Measurements from ENCODE around the gene THRSP.
A peak's percentile ranks its signal among the peaks of the same experiment; 100 is the strongest.
"Not testable (repeated sequence)": the region's sequence is repeated elsewhere in the genome, so short reads cannot be mapped to it uniquely, and the experiment has no call there.

The THRSP gene

GRCh38 chr11:78028423-78028822 lies 35.2 kb upstream of the THRSP start:
- H3K36me3 ChIP-seq (ENCODE audit: control insufficient read depth, insufficient read depth, low read length) = not testable (repeated sequence)

GRCh38 chr11:78030429-78031325 lies 33.0 kb upstream of the THRSP start:
- H3K4me3 ChIP-seq (ENCODE audit: extremely low read depth, insufficient read depth, low read length, poor library complexity, severe bottlenecking) = no peak overlapping the region
- no peaks in the 10 kb centered on the region for H3K9me3 ChIP-seq (ENCODE audit: control insufficient read depth, low read length)
- H3K36me3 ChIP-seq (ENCODE audit: control insufficient read depth, insufficient read depth, low read length) = no peaks in the 10 kb centered on the region
- 71 to 100% methylated on average over 1 to 5 of the region's 7 CpGs for WGBS, 2 experiments (ENCODE audit: insufficient coverage in 2 of 2)
- H3K4me1 ChIP-seq (ENCODE audit: control insufficient read depth, insufficient read depth, low read length, poor library complexity, severe bottlenecking) = peaks cover 7% of the 10 kb centered on the region
- H3K27ac ChIP-seq (ENCODE audit: low read depth, low read length, severe bottlenecking) = peak overlapping the region; percentile 23

More at GRCh38 chr11:78028423-78028822, 35.2 kb upstream of the THRSP start:
- 86 to 89% methylated on average over 4 to 7 of the region's 9 CpGs for WGBS, 2 experiments (ENCODE audit: insufficient coverage in 2 of 2)
- H3K4me1 ChIP-seq (ENCODE audit: control insufficient read depth, insufficient read depth, low read length, poor library complexity, severe bottlenecking); H3K9me3 ChIP-seq (ENCODE audit: control insufficient read depth, low read length); H3K27ac ChIP-seq (ENCODE audit: low read depth, low read length, severe bottlenecking); H3K4me3 ChIP-seq (ENCODE audit: extremely low read depth, insufficient read depth, low read length, poor library complexity, severe bottlenecking): not testable (repeated sequence)

GRCh38 chr11:78031629-78032028 lies 32.0 kb upstream of the THRSP start:
- H3K27ac ChIP-seq (ENCODE audit: low read depth, low read length, severe bottlenecking) = no peak overlapping the region
- 95 to 100% methylated on average over 3 of the region's 3 CpGs for WGBS, 2 experiments (ENCODE audit: insufficient coverage in 2 of 2)
- no peaks in the 10 kb centered on the region for H3K36me3 ChIP-seq (ENCODE audit: control insufficient read depth, insufficient read depth, low read length)
- H3K4me1 ChIP-seq (ENCODE audit: control insufficient read depth, insufficient read depth, low read length, poor library complexity, severe bottlenecking) = peaks cover 7% of the 10 kb centered on the region
- no peaks in the 10 kb centered on the region for H3K9me3 ChIP-seq (ENCODE audit: control insufficient read depth, low read length)
- H3K4me3 ChIP-seq (ENCODE audit: extremely low read depth, insufficient read depth, low read length, poor library complexity, severe bottlenecking) = no peak overlapping the region

GRCh38 chr11:78032090-78032489 lies 31.6 kb upstream of the THRSP start:
- Histone ChIP-seq H3K4me3 (ENCODE audit: extremely low read depth, insufficient read depth, low read length, poor library complexity, severe bottlenecking) (no peak overlapping the region), H3K27ac (ENCODE audit: low read depth, low read length, severe bottlenecking) (no peak overlapping the region)

GRCh38 chr11:78033040-78033439 lies 30.6 kb upstream of the THRSP start:
- Histone ChIP-seq H3K9me3 (ENCODE audit: control insufficient read depth, low read length) (no peaks in the 10 kb centered on the region), H3K27ac (ENCODE audit: low read depth, low read length, severe bottlenecking) (no peak overlapping the region), H3K36me3 (ENCODE audit: control insufficient read depth, insufficient read depth, low read length) (no peaks in the 10 kb centered on the region), H3K4me3 (ENCODE audit: extremely low read depth, insufficient read depth, low read length, poor library complexity, severe bottlenecking) (no peak overlapping the region), H3K4me1 (ENCODE audit: control insufficient read depth, insufficient read depth, low read length, poor library complexity, severe bottlenecking) (peaks cover 7% of the 10 kb centered on the region)
- WGBS, 2 experiments (ENCODE audit: insufficient coverage in 2 of 2) = 85 to 92% methylated on average over 2 of the region's 4 CpGs

More at GRCh38 chr11:78032090-78032489, 31.6 kb upstream of the THRSP start:
- Histone ChIP-seq H3K9me3 (ENCODE audit: control insufficient read depth, low read length) (no peaks in the 10 kb centered on the region), H3K36me3 (ENCODE audit: control insufficient read depth, insufficient read depth, low read length) (no peaks in the 10 kb centered on the region), H3K4me1 (ENCODE audit: control insufficient read depth, insufficient read depth, low read length, poor library complexity, severe bottlenecking) (peaks cover 7% of the 10 kb centered on the region)

GRCh38 chr11:78034623-78035022 lies 29.0 kb upstream of the THRSP start:
- 75 to 80% methylated on average over 9 to 10 of the region's 10 CpGs for WGBS, 2 experiments (ENCODE audit: insufficient coverage in 2 of 2)
- Histone ChIP-seq H3K27ac (ENCODE audit: low read depth, low read length, severe bottlenecking) (no peak overlapping the region), H3K36me3 (ENCODE audit: control insufficient read depth, insufficient read depth, low read length) (no peaks in the 10 kb centered on the region), H3K9me3 (ENCODE audit: control insufficient read depth, low read length) (no peaks in the 10 kb centered on the region), H3K4me1 (ENCODE audit: control insufficient read depth, insufficient read depth, low read length, poor library complexity, severe bottlenecking) (peaks cover 10% of the 10 kb centered on the region), H3K4me3 (ENCODE audit: extremely low read depth, insufficient read depth, low read length, poor library complexity, severe bottlenecking) (no peak overlapping the region)

GRCh38 chr11:78036313-78036712 lies 27.3 kb upstream of the THRSP start:
- WGBS, 2 experiments (ENCODE audit: insufficient coverage in 2 of 2) = 96% methylated on average over 2 of the region's 3 CpGs
- Histone ChIP-seq H3K4me3 (ENCODE audit: extremely low read depth, insufficient read depth, low read length, poor library complexity, severe bottlenecking) (no peak overlapping the region), H3K36me3 (ENCODE audit: control insufficient read depth, insufficient read depth, low read length) (no peaks in the 10 kb centered on the region), H3K27ac (ENCODE audit: low read depth, low read length, severe bottlenecking) (no peak overlapping the region), H3K4me1 (ENCODE audit: control insufficient read depth, insufficient read depth, low read length, poor library complexity, severe bottlenecking) (peaks cover 14% of the 10 kb centered on the region), H3K9me3 (ENCODE audit: control insufficient read depth, low read length) (no peaks in the 10 kb centered on the region)

GRCh38 chr11:78037056-78037455 lies 26.6 kb upstream of the THRSP start:
- Histone ChIP-seq H3K36me3 (ENCODE audit: control insufficient read depth, insufficient read depth, low read length) (no peaks in the 10 kb centered on the region), H3K4me1 (ENCODE audit: control insufficient read depth, insufficient read depth, low read length, poor library complexity, severe bottlenecking) (peaks cover 14% of the 10 kb centered on the region), H3K27ac (ENCODE audit: low read depth, low read length, severe bottlenecking) (no peak overlapping the region), H3K9me3 (ENCODE audit: control insufficient read depth, low read length) (no peaks in the 10 kb centered on the region), H3K4me3 (ENCODE audit: extremely low read depth, insufficient read depth, low read length, poor library complexity, severe bottlenecking) (no peak overlapping the region)
- 86 to 93% methylated on average over 3 of the region's 3 CpGs for WGBS, 2 experiments (ENCODE audit: insufficient coverage in 2 of 2)

GRCh38 chr11:78037825-78038620 lies 25.6 kb upstream of the THRSP start:
- Histone ChIP-seq H3K9me3 (ENCODE audit: control insufficient read depth, low read length) (no peaks in the 10 kb centered on the region), H3K4me1 (ENCODE audit: control insufficient read depth, insufficient read depth, low read length, poor library complexity, severe bottlenecking) (peaks cover 14% of the 10 kb centered on the region), H3K36me3 (ENCODE audit: control insufficient read depth, insufficient read depth, low read length) (no peaks in the 10 kb centered on the region), H3K4me3 (ENCODE audit: extremely low read depth, insufficient read depth, low read length, poor library complexity, severe bottlenecking) (no peak overlapping the region), H3K27ac (ENCODE audit: low read depth, low read length, severe bottlenecking) (no peak overlapping the region)
- WGBS, 2 experiments (ENCODE audit: insufficient coverage in 2 of 2) = 88 to 94% methylated on average over 8 to 9 of the region's 9 CpGs

- Histone ChIP-seq H3K36me3 (ENCODE audit: control insufficient read depth, insufficient read depth, low read length) (no peaks in the 10 kb centered on the region), H3K27ac (ENCODE audit: low read depth, low read length, severe bottlenecking) (no peak overlapping the region), H3K9me3 (ENCODE audit: control insufficient read depth, low read length) (no peaks in the 10 kb centered on the region), H3K4me3 (ENCODE audit: extremely low read depth, insufficient read depth, low read length, poor library complexity, severe bottlenecking) (no peak overlapping the region), H3K4me1 (ENCODE audit: control insufficient read depth, insufficient read depth, low read length, poor library complexity, severe bottlenecking) (peaks cover 14% of the 10 kb centered on the region)
- WGBS, 2 experiments (ENCODE audit: insufficient coverage in 2 of 2) = 98 to 100% methylated on average over 3 to 4 of the region's 8 CpGs
Measured at GRCh38 chr11:78038697-78039313, 24.9 kb upstream of the THRSP start.

Measured in mesodermal cell (in vitro differentiated cells).